Gastroesophageal sphincter (tissue), 4 donors: Measurements from ENCODE around the gene RPRML. TPM values are rescaled to one million over a fixed set of nuclear protein-coding genes. Genes with fewer than 3 reads are reported as not detected.

Experiments
- ATAC-seq: fragments of 150-250 bp; one replicate; pipeline ENCODE4 v1.9.1; 2016; ENCODE audit warnings: mild to moderate bottlenecking, moderate library complexity
- H3K27ac ChIP-seq, 4 donors: fragments of 200-600 bp; sonication (generic) in 3 of 4; 1 replicate in 3 of 4; 2 replicates in 1 of 4; pipeline ENCODE4 v1.5.1; 2016 to 2019
- H3K27me3 ChIP-seq: fragments of 200-600 bp; sonication (generic); one replicate; pipeline ENCODE4 v1.5.1; 2019
- H3K36me3 ChIP-seq, 2 donors: fragments of 200-600 bp; sonication (generic); one replicate each; pipeline ENCODE4 v1.5.1; 2019; ENCODE audit warnings: control low read depth in 1 of 2
- H3K4me1 ChIP-seq, 3 donors: fragments of 200-600 bp; sonication (generic); 1 replicate in 2 of 3; 2 replicates in 1 of 3; pipeline ENCODE4 v1.5.1; 2016 to 2019; ENCODE audit warnings: control low read depth in 2 of 3
- H3K4me3 ChIP-seq, 2 donors: fragments of 200-600 bp; sonication (generic); one replicate each; pipeline ENCODE4 v1.5.1; 2019; ENCODE audit warnings: mild to moderate bottlenecking in 1 of 2, moderate library complexity in 1 of 2
- H3K9me3 ChIP-seq, 3 donors: fragments of 200-600 bp; sonication (generic); one replicate each; pipeline ENCODE4 v1.5.1; 2017 to 2019; ENCODE audit warnings: control low read depth in 2 of 3
- EP300 ChIP-seq: sonication (generic); formaldehyde crosslinking; IDR thresholded peaks from one replicate; pipeline ENCODE4 v1.6.1; 2017; ENCODE audit warnings: antibody characterized with exemption, mild to moderate bottlenecking
- POLR2A ChIP-seq, 2 donors: fragments of 450-650 bp; IDR thresholded peaks; one replicate each; pipeline ENCODE4 v1.6.1; 2017; ENCODE audit warnings: antibody characterized with exemption in 2 of 2, mild to moderate bottlenecking in 2 of 2, moderate library complexity in 1 of 2
- POLR2AphosphoS5 ChIP-seq: sonication (generic); formaldehyde crosslinking; IDR thresholded peaks from one replicate; pipeline ENCODE4 v1.6.1; 2017; ENCODE audit warnings: antibody characterized with exemption
- WGBS, 2 donors: methylation state at CpG; one replicate each; pipeline ENCODE4 v1.1.5; 2018; ENCODE audit warnings: low coverage in 1 of 2; 5-methylcytosine and 5-hydroxymethylcytosine counted together
- small RNA-seq, 4 donors: library from RNA; depleted of rRNA; stranded (forward); fragments of <200 nt; gene quantifications; one replicate each; pipeline ENCODE3, GENCODE V24; 2016
- total RNA-seq, 4 donors: library from RNA; depleted of rRNA; stranded (reverse); fragments of >200 nt; gene quantifications; one replicate each; pipeline ENCODE4 v1.1.0, GENCODE V29; 2016
- TF ChIP-seq, protein P1 (sequence below), 4 experiments: fragments of 200-600 bp in 2 of 4; fragments of 450-650 bp in 2 of 4; sonication (generic) in 1 of 4; IDR thresholded peaks; one replicate each; pipeline ENCODE4 v1.5.1; 2017 to 2019; ENCODE audit warnings: antibody characterized with exemption in 4 of 4, mild to moderate bottlenecking in 2 of 4, moderate library complexity in 2 of 4

Gene RPRML
- total RNA-seq, 4 donors from 2014 or later: 1.1 to 1.8 TPM; not detected in 2

DNA sequence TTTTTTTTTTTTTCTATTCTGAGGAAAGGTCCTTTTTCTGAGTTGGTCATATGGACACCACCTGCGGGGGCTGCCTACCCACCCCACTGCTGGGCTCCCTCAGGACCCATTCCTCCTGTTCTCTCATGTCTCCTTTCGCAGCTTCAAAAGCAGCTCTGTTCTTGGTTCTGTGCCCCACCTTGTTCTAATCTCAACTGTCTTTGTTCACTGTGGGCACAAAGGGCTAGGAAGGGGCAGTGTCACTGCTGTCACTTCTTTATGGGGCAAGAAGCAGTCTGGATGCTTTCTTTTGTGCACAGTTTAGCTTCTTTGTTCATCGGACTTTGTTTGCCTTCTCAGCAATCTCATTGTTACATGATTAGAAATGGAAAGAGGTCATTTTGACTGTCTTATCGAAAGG lies 49.0 kb downstream of the RPRML start:
- ATAC-seq: no peak
- no peaks in the 10 kb centered on the region for H3K27me3 ChIP-seq
- H3K4me3 ChIP-seq: no peak overlapping the region
- no peak overlapping the region for H3K27ac ChIP-seq
- peaks cover 6 to 60% of the 10 kb centered on the region in 2 donors for H3K36me3 ChIP-seq
- WGBS, 2 donors: 83 to 84% methylated on average over 1 to 4 of the region's 4 CpGs
- TF ChIP-seq, protein P1, sequence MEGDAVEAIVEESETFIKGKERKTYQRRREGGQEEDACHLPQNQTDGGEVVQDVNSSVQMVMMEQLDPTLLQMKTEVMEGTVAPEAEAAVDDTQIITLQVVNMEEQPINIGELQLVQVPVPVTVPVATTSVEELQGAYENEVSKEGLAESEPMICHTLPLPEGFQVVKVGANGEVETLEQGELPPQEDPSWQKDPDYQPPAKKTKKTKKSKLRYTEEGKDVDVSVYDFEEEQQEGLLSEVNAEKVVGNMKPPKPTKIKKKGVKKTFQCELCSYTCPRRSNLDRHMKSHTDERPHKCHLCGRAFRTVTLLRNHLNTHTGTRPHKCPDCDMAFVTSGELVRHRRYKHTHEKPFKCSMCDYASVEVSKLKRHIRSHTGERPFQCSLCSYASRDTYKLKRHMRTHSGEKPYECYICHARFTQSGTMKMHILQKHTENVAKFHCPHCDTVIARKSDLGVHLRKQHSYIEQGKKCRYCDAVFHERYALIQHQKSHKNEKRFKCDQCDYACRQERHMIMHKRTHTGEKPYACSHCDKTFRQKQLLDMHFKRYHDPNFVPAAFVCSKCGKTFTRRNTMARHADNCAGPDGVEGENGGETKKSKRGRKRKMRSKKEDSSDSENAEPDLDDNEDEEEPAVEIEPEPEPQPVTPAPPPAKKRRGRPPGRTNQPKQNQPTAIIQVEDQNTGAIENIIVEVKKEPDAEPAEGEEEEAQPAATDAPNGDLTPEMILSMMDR (IDR thresholded peaks at IDR 0.05): no peak
- TF ChIP-seq POLR2AphosphoS5: no peak
- no peak for TF ChIP-seq POLR2A (IDR thresholded peaks at IDR 0.05)
- no peak for TF ChIP-seq EP300
- peaks cover 0 to 39% (median 3%) of the 10 kb centered on the region in 3 donors for H3K4me1 ChIP-seq
- H3K9me3 ChIP-seq: no peaks in the 10 kb centered on the region

DNA sequence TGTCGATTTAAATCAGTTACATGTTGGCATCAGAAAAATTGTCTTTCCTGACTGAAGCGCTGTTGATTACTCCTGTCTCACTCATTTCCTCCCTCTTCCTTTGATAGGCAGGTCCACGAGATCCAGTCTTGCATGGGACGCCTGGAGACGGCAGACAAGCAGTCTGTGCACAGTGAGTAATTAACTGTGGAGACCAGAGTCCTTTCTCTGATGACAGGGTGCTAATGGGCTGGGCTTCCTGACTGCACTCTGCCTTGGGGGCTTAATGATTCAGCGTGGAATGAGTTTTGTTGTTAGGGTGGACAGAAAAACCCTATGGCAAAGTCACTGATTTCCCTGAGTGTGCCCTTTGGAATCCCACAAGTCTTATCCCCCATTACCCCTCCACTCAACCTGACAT lies 49.6 kb downstream of the RPRML start:
- peaks cover 6 to 54% of the 10 kb centered on the region in 2 donors for H3K36me3 ChIP-seq
- H3K4me1 ChIP-seq: peaks cover 0 to 45% (median 3%) of the 10 kb centered on the region in 3 donors
- no peaks in the 10 kb centered on the region for H3K27me3 ChIP-seq

DNA sequence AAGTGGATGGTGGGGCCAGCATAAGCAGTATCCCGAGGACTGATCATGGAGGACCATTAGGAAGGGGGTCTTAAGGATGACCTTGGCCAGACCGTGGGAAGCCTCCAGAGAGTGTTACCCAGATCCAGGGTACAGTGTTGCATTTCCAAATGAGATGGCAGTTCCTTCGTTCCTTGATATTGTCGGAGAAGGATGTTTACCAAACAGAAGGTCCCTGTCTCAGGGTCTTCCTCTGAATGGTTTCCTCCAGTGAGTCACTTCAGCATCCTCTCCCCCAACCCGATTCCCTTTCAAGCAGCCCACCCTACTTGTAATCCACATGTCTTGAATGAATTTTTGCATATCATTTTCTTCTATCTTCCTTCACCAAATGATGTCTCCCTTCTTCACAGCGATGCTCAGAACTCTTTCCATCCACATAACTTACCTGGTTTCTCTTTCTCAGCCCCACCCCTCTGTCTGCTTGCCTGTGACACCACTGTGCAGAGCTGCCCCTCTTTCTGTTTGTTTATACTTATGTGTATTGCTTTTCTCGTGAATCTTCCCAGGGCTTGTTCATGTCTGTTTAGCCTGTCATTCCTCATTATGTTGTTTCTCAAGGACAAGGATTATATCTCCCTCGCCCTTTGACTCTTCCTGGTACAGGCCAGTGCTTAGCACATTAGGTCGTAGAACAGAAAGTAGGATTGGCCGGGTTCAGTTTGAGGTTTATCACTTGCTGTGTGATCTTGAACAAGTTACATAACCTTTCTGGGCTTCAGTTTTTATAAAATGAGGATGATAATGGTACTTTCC lies 50.4 kb downstream of the RPRML start:
- Histone ChIP-seq H3K9me3 (no peaks in the 10 kb centered on the region), H3K4me3 (no peak overlapping the region), H3K27me3 (no peaks in the 10 kb centered on the region), H3K36me3 (peaks cover 6 to 46% of the 10 kb centered on the region in 2 donors), H3K4me1 (peaks cover 3 to 52% (median 3%) of the 10 kb centered on the region in 3 donors), H3K27ac (no peak overlapping the region)
- no peak for ATAC-seq
- TF ChIP-seq POLR2AphosphoS5: no peak
- TF ChIP-seq POLR2A (IDR thresholded peaks at IDR 0.05): no peak
- TF ChIP-seq EP300: no peak
- TF ChIP-seq, protein P1 (IDR thresholded peaks at IDR 0.05): no peak
- WGBS, 2 donors: 72 to 79% methylated on average over 2 to 8 of the region's 10 CpGs

More for the DNA sequence above, 49.6 kb downstream of the RPRML start:
- H3K4me3 ChIP-seq: no peak overlapping the region
- no peaks in the 10 kb centered on the region for H3K9me3 ChIP-seq
- TF ChIP-seq, protein P1 (IDR thresholded peaks at IDR 0.05): no peak
- no peak for TF ChIP-seq POLR2AphosphoS5
- no peak for TF ChIP-seq POLR2A (IDR thresholded peaks at IDR 0.05)
- no peak for TF ChIP-seq EP300
- ATAC-seq: no peak
- H3K27ac ChIP-seq: no peak overlapping the region
- 50 to 61% methylated on average over 1 to 6 of the region's 6 CpGs for WGBS, 2 donors

Small RNA genes lying within 50 kb of the gene (small RNA-seq; reads per million reads assigned to genes)
- gene MIR5089: 0 reads per million in 4 donors

Other genes starting within 250 kb of the RPRML start
- gene WNT3, start 160.6 kb downstream of the RPRML start, total RNA-seq: 1 to 10 TPM in 2 of 4 donors, under 1 TPM in 2; 0.62 to 1.4 (median 0.99) TPM
- gene WNT9B, start 127.7 kb downstream of the RPRML start, total RNA-seq: under 1 TPM in 3 of 4 donors, not detected in 1; 0.31 to 0.81 (median 0.45) TPM
- 10 to 100 TPM; 37.8 to 53.1 (median 45.5) TPM for gene GOSR2, start 56.1 kb downstream of the RPRML start, total RNA-seq
- gene CDC27, start 210.0 kb upstream of the RPRML start, total RNA-seq: 10 to 100 TPM; 40.4 to 71.4 (median 56.0) TPM
- gene MYL4, start 230.1 kb upstream of the RPRML start, total RNA-seq: 1 to 10 TPM in 1 of 4 donors, not detected in 3; 4.8 TPM